Measurements from ENCODE around the gene F2R.
A peak's percentile ranks its signal among the peaks of the same experiment; 100 is the strongest.

F2R gene

DNA sequence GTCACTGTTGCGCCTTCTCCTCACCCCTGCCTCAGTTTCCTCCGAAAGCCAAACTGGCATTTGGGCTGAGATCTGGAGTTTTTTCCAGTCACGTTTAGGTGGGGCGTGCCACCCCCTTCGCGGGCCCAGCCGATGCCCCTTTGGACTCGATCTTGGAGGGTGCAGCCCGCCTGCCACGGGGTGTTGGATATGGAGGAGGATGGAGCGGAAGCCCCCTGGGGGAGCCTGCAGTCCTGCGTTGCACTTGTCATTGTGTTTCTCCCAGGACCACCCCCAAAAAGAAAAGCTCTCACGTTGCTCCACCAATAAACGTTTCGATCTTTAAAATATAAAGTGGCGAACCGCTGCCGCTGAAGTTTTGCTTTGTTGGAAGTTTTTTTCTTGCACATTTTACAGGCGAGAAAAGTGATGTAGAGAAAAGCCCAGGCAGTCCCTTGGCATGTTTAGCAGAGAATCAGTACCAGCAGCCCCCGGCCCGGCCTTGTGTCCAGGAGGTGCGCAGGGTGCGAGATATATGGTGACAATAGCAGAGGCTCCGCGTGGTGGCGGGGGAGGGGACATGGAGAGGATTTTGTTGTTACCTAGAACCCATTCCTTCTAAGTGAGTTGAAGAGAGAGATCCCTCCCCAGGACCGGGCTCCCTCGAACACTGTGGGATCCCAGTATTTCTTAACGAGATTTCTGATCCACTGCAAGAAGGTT lies 681 bp downstream of the F2R start:
- TF ChIP-seq POLR2A (IDR thresholded peaks at IDR 0.05; ENCODE audit: extremely low read depth, insufficient read length) (no peak), MYC (IDR thresholded peaks at IDR 0.05; ENCODE audit: low read depth, low read length) (no peak)
- TF ChIP-seq, protein P1, sequence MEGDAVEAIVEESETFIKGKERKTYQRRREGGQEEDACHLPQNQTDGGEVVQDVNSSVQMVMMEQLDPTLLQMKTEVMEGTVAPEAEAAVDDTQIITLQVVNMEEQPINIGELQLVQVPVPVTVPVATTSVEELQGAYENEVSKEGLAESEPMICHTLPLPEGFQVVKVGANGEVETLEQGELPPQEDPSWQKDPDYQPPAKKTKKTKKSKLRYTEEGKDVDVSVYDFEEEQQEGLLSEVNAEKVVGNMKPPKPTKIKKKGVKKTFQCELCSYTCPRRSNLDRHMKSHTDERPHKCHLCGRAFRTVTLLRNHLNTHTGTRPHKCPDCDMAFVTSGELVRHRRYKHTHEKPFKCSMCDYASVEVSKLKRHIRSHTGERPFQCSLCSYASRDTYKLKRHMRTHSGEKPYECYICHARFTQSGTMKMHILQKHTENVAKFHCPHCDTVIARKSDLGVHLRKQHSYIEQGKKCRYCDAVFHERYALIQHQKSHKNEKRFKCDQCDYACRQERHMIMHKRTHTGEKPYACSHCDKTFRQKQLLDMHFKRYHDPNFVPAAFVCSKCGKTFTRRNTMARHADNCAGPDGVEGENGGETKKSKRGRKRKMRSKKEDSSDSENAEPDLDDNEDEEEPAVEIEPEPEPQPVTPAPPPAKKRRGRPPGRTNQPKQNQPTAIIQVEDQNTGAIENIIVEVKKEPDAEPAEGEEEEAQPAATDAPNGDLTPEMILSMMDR (IDR thresholded peaks at IDR 0.05; ENCODE audit: low read depth, low read length): no peak
- TF ChIP-seq, protein P2, sequence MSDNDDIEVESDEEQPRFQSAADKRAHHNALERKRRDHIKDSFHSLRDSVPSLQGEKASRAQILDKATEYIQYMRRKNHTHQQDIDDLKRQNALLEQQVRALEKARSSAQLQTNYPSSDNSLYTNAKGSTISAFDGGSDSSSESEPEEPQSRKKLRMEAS (IDR thresholded peaks at IDR 0.05; ENCODE audit: low read depth, low read length): no peak
- peak overlapping the region; percentile 42 for H3K4me3 ChIP-seq (ENCODE audit: low read depth, low read length)
- no peak for DNase-seq (ENCODE audit: low read depth)

DNA sequence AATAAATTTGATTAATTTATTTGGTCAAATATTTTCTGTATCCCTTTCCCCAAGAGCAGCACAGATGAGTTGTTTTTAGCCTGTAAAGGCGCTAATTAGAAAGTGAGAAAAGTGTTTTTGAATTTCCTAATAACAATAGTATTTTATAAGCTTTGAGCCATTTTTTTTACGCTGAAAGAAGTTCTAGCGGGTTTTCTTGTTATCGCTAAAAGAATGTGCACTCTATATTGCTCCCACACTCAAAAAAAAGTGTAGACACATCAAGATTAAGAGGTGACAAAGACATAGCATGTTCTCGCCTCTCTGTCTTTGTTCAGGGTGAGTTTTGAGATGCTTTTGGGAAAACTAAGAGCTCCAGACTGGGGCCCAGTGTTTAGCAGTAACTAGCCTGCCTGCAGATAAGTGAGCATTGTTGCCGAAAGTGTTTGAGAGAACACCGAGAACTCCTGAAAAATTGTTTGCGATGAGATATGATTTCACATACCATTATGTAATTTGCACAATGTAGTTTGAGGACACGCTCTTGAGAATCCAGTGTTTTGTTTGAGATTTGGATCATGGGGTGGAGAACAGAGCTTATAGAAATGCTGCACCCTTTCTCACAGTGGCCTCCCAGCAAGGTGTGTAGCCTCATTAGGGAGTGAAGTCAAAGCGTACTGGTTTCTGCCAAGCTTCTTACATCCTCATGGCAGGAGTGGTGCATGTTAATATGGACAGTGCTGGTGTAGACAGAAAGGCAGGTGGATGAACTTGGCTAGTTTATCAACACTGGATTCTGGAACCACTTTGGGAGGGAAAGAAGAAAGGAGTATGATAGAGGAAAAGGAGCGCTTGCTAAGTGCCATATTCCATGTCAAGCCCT lies 1.5 kb downstream of the F2R start:
- H3K4me3 ChIP-seq (ENCODE audit: low read depth, low read length): no peak overlapping the region
- TF ChIP-seq MYC (IDR thresholded peaks at IDR 0.05; ENCODE audit: low read depth, low read length) (no peak), POLR2A (IDR thresholded peaks at IDR 0.05; ENCODE audit: extremely low read depth, insufficient read length) (no peak)
- TF ChIP-seq, protein P2 (IDR thresholded peaks at IDR 0.05; ENCODE audit: low read depth, low read length): no peak
- TF ChIP-seq, protein P1 (IDR thresholded peaks at IDR 0.05; ENCODE audit: low read depth, low read length): no peak
- DNase-seq (ENCODE audit: low read depth): no peak

DNA sequence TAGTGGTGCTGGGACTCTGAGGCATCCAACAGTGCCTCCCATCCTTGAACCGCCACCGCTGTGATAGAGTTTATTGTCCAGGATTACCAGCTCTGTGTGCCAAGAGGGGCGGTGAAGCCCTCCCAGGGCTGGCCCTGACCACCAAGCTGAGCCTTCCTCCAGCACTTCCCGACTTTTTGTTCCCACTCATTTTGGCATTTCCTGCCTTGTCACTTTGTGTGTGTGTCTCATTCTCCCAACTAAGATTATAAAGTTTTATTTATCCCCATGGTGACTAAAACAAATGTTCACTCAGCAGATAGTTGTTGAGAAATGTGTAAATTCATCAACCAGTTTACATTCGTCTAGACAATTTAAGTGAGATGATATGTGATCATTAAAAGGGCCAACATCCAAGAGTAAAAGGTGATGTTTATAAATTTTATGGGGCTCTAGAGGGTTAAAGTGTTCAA lies 2.5 kb downstream of the F2R start:
- TF ChIP-seq, protein P2 (IDR thresholded peaks at IDR 0.05; ENCODE audit: low read depth, low read length): no peak
- TF ChIP-seq MYC (IDR thresholded peaks at IDR 0.05; ENCODE audit: low read depth, low read length): no peak
- TF ChIP-seq, protein P1 (IDR thresholded peaks at IDR 0.05; ENCODE audit: low read depth, low read length): no peak
- no peak for TF ChIP-seq POLR2A (IDR thresholded peaks at IDR 0.05; ENCODE audit: extremely low read depth, insufficient read length)
- no peak for DNase-seq (ENCODE audit: low read depth)
- H3K4me3 ChIP-seq (ENCODE audit: low read depth, low read length): no peak overlapping the region

DNA sequence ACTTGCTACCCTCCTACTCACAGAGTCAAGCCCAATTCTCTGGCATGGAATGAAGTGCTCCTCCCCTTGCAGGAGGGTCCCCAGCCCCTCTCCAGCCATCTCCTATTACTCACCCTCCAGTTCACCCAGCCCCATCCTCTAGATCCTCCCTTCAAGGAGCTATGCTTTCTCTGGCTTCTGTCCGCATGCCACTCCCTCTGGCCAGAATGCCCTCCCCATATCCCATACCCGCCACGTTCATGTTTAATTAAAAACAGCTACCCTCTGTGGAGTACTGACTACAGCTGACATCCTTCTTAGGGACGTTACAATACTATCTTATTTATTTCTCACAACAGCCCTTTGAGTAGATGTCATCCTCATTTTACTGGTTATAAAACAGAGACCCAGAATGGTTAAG lies 3.0 kb downstream of the F2R start:
- TF ChIP-seq POLR2A (IDR thresholded peaks at IDR 0.05; ENCODE audit: extremely low read depth, insufficient read length) (no peak), MYC (IDR thresholded peaks at IDR 0.05; ENCODE audit: low read depth, low read length) (no peak)
- TF ChIP-seq, protein P1 (IDR thresholded peaks at IDR 0.05; ENCODE audit: low read depth, low read length): no peak
- TF ChIP-seq, protein P2 (IDR thresholded peaks at IDR 0.05; ENCODE audit: low read depth, low read length): no peak
- DNase-seq (ENCODE audit: low read depth): no peak
- H3K4me3 ChIP-seq (ENCODE audit: low read depth, low read length): no peak overlapping the region

DNA sequence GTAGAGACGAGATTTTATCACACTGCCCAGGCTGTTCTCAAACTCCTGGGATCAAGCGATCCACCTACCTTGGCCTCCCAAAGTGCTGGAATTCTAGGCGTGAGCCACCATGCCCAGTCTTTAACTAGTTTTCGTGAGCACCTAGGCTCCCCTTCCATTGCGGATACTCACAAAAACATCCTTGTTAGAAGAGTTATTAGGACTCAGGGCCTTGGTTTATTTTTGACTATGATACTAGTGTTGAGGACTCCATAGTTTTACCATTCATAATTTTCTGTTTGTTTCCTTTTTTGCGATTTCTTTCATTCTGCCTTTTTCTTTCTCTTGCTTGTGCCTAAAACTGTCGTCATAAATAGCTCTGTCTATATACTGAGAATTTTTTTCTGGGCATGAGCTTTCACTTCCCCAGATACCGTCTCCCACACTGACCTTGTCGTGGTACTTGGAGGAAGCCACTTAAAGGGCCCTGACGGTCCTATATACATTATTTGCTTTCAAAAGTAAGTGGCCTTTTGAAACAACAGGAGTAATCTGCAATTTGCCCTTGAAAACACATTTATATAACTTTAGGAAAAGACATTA lies 5.2 kb downstream of the F2R start:
- H3K4me3 ChIP-seq (ENCODE audit: low read depth, low read length): no peak overlapping the region
- TF ChIP-seq MYC (IDR thresholded peaks at IDR 0.05; ENCODE audit: low read depth, low read length) (no peak), POLR2A (IDR thresholded peaks at IDR 0.05; ENCODE audit: extremely low read depth, insufficient read length) (no peak)
- TF ChIP-seq, protein P2 (IDR thresholded peaks at IDR 0.05; ENCODE audit: low read depth, low read length): no peak
- TF ChIP-seq, protein P1 (IDR thresholded peaks at IDR 0.05; ENCODE audit: low read depth, low read length): no peak
- DNase-seq (ENCODE audit: low read depth): peak; percentile 33

Measured in NB4 (cell line).